ENCODE data around the gene CLASP1.
"Not testable (repeated sequence)": the region's sequence is repeated elsewhere in the genome, so short reads cannot be mapped to it uniquely, and the experiment has no call there.

Gene CLASP1

GRCh38 chr2:121649149-121649595 is at the start of gene CLASP1:
TSS of gene CLASP1 (minus strand) at chr2:121649462. CDS start at chr2:121605895, 43,567 bp downstream.
- DNase-seq: no peak

DNA sequence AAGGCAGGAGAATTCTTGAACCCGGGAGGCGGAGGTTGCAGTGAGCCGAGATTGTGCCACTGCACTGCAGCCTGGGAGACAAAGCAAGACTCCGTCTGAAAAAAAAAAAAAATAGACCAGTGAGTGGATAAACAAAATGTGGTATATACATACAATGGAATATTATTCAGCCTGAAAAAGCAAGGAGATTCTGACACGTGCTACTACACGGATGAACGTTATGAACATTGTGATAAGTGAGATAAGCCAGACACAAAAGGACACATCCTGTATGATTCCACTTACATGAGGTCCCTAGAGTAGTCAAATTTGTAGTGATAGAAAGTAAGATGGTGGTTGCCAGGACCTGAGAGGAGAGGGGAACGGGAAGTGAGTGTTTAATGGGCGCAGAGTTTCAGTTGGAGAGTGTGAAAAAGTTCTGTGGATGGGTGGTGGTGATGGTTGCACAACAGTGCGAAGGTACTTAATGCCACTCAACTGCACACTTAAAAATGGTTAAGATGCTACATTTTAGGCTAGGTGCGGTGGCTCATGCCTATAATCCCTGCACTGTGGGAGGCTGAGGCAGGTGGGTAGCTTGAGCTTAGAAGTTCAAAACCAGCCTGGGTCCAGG is 49.2 kb upstream of the CLASP1 start:
- DNase-seq: no peak

DNA sequence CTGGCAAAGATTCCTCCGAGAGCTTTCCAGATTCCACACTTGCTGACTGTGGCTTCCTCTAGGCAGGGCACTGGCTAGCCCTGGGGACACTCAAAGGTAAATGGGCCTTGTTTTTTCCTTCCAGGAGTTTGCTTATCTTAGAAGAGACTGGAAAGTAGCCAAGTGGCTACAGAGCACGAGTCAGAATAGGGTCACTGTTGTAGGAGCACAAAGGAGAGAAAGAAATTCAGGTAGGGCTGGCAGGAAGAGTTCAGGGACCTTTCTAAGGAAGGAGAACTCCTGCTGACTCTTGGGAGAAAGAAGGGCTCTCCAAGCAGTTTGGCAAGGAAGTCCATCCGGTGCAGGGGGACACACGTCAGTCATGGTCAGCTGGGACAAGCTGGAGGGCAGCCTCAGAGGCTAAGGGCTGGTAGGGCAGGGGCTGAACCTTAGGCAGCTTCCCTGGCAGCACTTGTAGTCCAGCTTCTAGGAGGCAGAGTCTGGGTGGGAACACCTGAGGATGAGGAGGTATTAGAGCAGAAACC is 47.9 kb upstream of the CLASP1 start:
- DNase-seq: no peak

DNA sequence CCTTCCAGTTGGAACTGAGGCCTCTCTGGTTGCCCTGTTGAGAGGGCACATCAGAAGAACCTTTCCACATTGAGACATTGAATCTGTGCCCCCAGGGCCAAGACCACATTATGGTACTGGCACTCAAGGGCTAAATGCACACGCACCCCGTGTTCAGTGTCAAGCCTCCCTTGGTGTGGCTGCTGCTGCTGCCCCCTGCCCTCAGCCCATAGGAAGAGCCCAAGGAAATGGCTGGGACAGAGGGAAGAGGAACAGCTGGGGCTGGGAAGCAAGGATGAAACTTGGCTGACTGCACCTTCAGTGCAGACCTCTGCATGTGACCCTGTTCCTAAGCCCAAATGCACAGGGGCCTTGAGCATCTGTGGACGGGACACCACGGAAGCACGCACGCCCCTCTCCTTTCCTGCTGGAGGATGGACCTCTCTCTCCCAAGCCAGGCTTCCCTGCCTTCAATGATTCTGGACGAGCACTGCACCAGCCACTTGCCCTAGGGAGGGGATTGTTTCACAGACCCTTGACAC is 47.2 kb upstream of the CLASP1 start:
- no peak for DNase-seq

GRCh38 chr2:121695171-121695451 is 45.8 kb upstream of the CLASP1 start:
- no peak for DNase-seq

DNA sequence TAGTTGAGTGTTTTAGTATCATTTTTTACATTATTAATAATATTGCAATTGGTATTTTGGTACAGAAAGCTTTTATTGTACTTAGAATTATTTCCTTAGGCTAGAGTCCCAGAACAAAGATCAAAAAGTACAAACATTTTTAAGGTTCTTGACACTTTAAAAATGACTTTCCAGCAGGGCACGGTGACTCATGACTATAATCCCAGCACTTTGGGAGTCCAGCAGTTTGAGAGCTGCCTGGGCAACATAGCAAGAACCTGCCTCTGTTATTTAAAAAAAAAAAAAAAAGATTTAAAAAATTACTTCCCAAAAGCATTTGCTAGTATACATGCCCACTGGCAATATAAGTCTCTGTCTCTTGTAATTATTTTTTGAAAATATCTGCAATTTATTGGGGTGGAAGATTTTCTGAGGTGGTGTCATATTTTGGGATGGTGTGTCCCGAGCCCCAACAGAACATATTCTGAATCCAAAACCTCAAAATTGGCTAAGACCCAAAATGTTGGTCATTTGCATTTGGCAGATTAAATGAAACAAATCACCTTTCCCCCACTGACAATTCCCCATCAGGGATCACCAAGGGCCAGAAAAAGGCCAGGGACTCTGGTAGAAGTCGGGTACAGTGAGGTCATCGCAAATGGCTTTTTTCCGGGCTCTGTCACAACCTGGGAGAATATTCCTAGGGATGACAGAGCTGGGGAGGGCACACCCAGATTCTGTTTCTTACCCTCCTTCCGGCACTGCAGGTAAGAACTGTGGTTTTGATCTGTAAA is 45.3 kb upstream of the CLASP1 start:
- DNase-seq: no peak

GRCh38 chr2:121690572-121690971 is 41.3 kb upstream of the CLASP1 start:
- not testable (repeated sequence) for DNase-seq

DNA sequence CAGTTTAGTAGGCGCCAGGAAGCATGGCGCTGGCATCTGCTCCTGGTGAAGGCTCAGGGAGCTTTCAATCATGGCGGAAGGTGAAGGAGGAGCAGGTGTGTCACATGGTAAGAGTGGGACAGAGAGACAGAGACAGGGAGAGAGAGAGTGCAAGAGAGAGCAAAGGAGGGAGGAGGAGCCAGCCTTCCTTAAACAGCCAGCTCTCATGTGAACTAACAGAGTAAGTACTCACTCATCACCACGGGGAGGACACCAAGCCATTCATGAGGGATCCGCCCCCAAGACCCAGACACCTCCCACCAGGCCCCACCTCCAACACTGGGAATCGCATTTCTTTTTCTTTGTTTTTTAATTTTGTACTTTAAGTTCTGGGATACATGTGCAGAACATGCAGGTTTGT is 40.8 kb upstream of the CLASP1 start:
- DNase-seq: no peak

DNA sequence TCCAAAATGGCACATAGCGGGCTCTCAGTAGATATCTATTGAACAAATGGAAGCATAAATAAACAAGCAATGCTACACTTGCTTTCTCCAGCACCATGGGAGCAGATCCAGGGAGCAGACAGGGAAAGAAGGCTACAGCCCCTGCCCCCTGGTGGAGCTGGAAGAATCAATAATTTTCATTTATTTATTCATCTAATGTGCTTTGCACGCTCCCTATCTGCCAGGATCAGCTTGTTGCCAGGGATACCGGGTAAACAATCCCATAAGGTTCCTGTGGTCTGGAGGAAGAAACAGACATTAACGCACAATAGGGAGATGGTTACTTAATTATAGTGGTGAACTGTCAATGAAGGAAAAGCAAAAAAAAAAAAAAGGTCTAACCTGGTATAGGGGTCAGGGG is 40.1 kb upstream of the CLASP1 start:
- DNase-seq: peak; percentile 39

DNA sequence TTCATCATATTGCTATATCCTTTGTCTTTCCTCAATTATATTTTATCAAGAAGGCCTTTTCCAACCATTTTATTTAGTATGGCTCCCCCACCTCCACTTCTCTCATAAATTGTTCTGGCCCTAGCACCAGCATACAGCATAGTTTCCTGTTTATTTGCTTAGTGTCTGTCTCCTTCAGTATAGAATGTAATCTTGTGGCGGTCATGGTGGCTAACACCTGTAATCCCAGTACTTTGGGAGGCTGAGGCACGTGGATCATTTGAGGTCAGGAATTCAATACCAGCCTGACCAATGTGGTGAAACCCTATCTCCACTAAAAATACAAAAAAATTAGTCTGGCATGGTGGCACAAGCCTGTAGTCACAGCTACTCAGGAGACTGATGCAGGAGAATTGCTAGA is 39.6 kb upstream of the CLASP1 start:
- no peak for DNase-seq

GRCh38 chr2:121686902-121687301 is 37.6 kb upstream of the CLASP1 start:
- no peak for DNase-seq

GRCh38 chr2:121686218-121686617 is 37.0 kb upstream of the CLASP1 start:
- DNase-seq: no peak

- no peak for DNase-seq
Measured at GRCh38 chr2:121682396-121683298, 33.4 kb upstream of the CLASP1 start.

GRCh38 chr2:121677855-121678254 is 28.6 kb upstream of the CLASP1 start:
- no peak for DNase-seq

- not testable (repeated sequence) for DNase-seq
Measured at GRCh38 chr2:121671621-121672020, 22.4 kb upstream of the CLASP1 start.

GRCh38 chr2:121670181-121670580 is 20.9 kb upstream of the CLASP1 start:
- no peak for DNase-seq

GRCh38 chr2:121667618-121668017 is 18.4 kb upstream of the CLASP1 start:
- DNase-seq: no peak

DNA sequence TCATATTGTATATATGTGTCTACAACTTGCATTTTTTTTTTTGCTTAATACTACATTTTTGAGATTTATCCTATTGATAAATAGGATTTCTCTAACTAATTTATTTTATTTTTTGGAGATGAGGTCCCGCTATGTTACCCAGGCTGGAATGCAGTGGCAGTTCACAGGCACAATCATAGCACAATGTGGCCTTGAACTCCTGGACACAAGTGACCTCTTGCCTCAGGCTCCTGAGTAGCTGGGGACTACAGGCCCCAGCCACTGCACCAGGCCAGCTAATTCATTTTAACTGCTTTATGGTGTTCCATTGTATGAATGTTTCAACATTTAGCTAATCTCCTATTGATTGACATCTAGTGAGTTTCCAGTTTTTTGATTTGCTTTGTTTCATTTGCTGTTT is 16.8 kb upstream of the CLASP1 start:
- DNase-seq: no peak

DNA sequence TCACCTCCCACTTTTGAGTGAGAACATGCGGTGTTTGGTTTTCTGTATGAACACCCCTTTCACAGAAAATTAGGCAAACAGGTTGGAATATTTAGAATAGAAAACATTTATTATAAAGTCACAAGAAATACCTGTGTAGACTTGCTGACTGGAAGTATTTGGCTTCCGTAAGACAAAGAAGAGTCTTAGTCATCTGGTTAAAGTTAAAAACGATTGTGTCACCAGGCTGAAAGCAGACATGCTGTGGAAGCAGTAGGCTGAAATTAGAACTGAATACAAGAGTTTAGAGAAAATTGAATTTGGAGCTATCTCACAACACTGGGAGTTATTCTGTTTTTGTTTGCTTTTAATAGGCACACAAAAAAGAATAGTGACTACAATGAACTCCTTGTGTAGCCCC is 16.2 kb upstream of the CLASP1 start:
- DNase-seq: no peak

- no peak for DNase-seq
Measured at GRCh38 chr2:121664713-121665112, 15.5 kb upstream of the CLASP1 start.

DNA sequence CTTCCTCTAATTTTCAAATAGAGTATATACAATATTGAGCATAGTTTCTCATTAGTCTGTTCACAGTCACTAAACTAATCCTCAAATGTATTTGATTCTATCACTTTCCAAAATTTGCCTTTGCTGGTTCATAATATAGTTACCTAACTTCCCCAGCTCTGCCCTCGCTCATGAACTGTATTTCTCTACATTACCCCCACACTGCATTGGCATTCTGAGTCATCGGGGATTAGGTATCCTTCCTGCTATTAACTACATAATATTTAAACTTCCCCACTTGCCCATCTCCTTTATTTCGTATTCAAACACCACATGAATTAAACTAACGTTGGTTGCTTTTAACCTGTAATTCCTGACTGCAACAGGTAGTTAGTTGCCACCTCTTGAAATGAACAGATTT is 14.8 kb upstream of the CLASP1 start:
- DNase-seq: no peak

DNA sequence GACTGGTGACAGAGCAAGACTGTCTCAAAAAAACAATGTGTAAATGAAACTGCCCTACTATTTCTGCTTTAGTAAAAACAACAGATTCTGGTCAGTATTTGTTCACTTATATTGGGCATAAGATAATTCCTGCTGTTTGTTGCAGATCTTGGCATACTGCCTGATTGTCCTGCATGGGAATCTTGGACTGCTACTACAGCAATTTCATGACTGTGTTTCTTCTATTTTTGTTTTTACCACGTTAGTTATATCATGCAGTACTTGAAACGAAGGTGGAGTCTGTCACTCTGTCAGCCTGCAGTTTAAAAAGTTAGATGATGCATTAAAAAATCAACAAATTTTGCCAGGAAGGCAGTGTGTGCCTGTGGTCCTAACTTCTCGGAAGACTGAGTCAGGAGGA is 14.2 kb upstream of the CLASP1 start:
- no peak for DNase-seq

DNA sequence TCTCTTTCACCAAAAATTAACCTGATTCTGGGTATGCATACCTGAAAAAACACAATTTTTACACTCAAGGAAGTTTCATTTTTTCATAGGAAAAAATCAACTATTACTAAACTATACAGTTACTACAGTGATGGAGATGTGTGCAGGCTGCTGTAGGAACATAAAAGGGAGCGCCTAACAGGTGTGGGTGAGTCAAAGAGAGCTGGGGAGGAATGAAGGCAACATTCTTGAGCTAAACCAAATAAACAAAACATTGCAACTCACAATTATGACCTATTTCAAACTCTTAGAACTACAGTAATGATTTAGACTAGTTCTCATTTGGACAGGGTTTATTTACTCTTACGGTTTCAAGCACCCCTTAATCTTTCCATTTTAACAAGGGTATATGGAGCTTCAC is 13.4 kb upstream of the CLASP1 start:
- DNase-seq: no peak
